HAP-1 (cell line): ENCODE measurements around the gene CENATAC.
"Not testable (repeated sequence)": the region's sequence is repeated elsewhere in the genome, so short reads cannot be mapped to it uniquely, and the experiment has no call there.

Experiments used
- DNase-seq, 2 experiments: peaks; one replicate each; pipeline ENCODE4 v3.0.0-alpha.2; 2016 to 2020; ENCODE audit warnings: low spot score in 2 of 2
- H3K27me3 ChIP-seq: fragments of 250-450 bp; sonication (Bioruptor Pico); 2 replicates; pipeline ENCODE4 v1.5.1; 2020; ENCODE audit warnings: low read depth, mild to moderate bottlenecking, moderate library complexity
- H3K36me3 ChIP-seq: fragments of 250-450 bp; sonication (Bioruptor Pico); replicated peaks from 2 replicates; pipeline ENCODE4 v1.5.1; 2020; ENCODE audit warnings: mild to moderate bottlenecking
- H3K4me1 ChIP-seq: fragments of 250-450 bp; sonication (Bioruptor Pico); 2 replicates; pipeline ENCODE4 v1.5.1; 2020; ENCODE audit warnings: mild to moderate bottlenecking
- H3K4me3 ChIP-seq: fragments of 250-450 bp; sonication (Bioruptor Pico); 2 replicates; pipeline ENCODE4 v1.5.1; 2020; ENCODE audit warnings: mild to moderate bottlenecking, moderate library complexity
- H3K9me3 ChIP-seq: fragments of 250-450 bp; sonication (Bioruptor Pico); 2 replicates; pipeline ENCODE4 v1.5.1; 2020; ENCODE audit warnings: mild to moderate bottlenecking, moderate library complexity
- in situ Hi-C: fragments of 300-500 bp; cut with MboI; formaldehyde crosslinking; loops from 3 replicates; pipeline ENCODE4 v1.14.3; 2020; ENCODE audit warnings: low sequenced_read_pairs, inconsistent platforms, mixed read lengths

Gene CENATAC

DNA sequence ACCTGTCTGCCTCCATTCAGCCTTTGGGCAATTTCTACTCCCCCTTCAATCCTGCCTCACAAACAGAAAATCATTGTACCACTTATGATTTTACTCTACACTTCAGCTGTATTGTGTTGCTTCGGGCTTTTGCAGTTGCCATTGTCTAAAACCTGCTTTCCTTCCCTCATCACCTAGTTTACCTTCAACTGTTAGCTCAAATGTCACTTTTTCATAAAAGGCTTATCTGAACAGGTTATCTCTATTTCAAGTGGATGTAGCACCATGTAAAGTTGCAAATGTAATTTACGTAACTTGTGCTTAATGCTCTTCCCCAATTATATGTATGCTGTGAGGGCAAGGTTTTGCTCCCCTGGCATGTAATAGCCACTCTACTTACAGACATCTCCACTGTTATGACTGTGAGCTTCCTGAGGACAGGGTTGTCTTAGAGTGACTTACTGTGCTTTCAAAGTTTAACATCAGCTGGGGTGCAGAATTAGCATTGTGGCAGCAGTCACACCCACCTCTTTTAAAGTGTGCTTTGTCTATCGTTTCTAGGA is 14.8 kb downstream of the CENATAC start:
- peaks cover 77% of the 10 kb centered on the region for H3K36me3 ChIP-seq
- H3K27me3 ChIP-seq = no peaks in the 10 kb centered on the region
- peaks cover 13% of the 10 kb centered on the region for H3K4me1 ChIP-seq
- no peaks in the 10 kb centered on the region for H3K9me3 ChIP-seq
- DNase-seq = no peak
- no peak overlapping the region for H3K4me3 ChIP-seq
- in situ Hi-C loops = no loop called here

DNA sequence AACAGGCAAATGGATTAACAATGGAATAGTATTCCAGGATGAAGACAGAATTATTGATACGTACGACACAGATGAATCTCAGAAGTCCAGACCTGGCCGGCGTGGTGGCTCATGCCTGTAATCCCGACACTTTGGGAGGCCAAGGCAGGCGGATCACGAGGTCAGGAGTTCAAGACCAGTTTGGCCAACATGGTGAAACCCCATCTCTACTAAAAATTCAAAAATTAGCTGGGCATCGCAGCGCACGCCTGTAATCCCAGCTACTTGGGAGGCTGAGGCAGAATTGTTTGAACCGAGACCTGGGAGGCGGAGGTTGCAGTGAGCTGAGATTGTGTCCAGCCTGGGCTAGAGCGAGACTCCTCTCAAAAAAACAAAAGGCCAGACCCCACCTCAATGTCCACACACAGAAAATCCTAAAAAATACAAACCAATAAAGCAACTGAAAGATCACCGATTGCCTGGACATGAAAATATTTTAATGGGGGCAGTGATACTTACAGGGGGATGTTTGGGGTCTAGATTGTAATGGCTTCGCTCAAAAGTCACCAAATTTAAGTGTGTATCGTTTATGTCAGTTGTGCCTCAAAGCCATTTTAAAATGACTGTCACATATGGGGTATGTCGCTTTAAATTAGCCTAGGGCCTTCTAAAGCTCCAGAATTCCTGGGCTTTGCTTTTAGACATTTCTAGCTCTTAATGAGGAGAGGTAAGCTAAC is 16.4 kb downstream of the CENATAC start:
- Histone ChIP-seq H3K27me3 (no peaks in the 10 kb centered on the region), H3K9me3 (no peaks in the 10 kb centered on the region), H3K4me3 (no peak overlapping the region), H3K36me3 (peaks cover 67% of the 10 kb centered on the region), H3K4me1 (peaks cover 13% of the 10 kb centered on the region)
- no peak for DNase-seq
- in situ Hi-C loops = no loop called here

GRCh38 chr11:119015054-119015611 is 17.2 kb downstream of the CENATAC start:
- no peaks in the 10 kb centered on the region for H3K9me3 ChIP-seq
- no peaks in the 10 kb centered on the region for H3K27me3 ChIP-seq
- peaks cover 68% of the 10 kb centered on the region for H3K36me3 ChIP-seq
- no peak overlapping the region for H3K4me3 ChIP-seq
- in situ Hi-C loops = no loop called here
- H3K4me1 ChIP-seq = peaks cover 16% of the 10 kb centered on the region
- DNase-seq = peak in 1 of 2 experiments; percentile 38

DNA sequence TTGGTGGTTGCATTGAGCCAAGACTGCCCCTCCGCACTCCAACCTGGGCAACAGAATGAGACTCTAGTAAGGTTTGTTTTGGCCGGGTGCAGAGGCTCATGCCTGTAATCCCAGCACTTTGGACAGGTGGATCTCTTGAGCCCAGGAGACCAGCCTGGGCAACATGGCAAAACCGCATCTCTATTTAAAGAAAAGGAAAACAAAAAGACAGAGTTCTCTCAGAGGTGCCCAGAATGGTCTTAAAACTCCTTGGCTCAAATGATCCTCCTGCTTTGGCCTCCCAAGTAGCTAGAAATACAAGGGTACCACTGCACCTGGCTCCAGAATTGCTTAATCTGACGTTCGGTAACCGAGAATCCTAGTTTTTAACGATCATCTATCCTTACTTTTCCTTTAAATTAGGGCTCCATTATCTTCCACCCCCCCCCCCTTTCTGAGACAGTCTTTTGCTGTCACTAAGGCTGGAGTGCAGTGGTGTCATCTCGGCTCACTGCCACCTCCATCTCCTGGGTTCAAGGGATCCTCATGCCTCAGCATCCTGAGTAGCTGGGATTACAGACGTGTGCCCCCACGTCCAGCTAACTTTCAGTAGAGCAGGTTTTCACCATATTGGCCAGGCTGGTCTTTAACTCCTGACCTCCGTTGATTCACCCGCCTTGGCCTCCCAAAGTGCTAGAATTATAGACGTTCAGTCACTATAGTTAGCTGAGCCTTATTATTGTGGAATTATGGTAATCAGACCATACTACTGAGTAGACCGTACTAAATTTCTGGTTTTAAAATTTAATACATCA is 18.5 kb downstream of the CENATAC start:
- no peaks in the 10 kb centered on the region for H3K9me3 ChIP-seq
- no peak for DNase-seq
- H3K4me3 ChIP-seq = peak overlapping the region; percentile 97
- H3K27me3 ChIP-seq = no peaks in the 10 kb centered on the region
- in situ Hi-C loops = no loop called here
- peaks cover 17% of the 10 kb centered on the region for H3K4me1 ChIP-seq
- peaks cover 67% of the 10 kb centered on the region for H3K36me3 ChIP-seq

GRCh38 chr11:119017377-119017776 is 19.4 kb downstream of the CENATAC start:
- in situ Hi-C loops, DNase-seq, H3K9me3 ChIP-seq, H3K27me3 ChIP-seq: not testable (repeated sequence)
- Histone ChIP-seq H3K4me1 (peaks cover 17% of the 10 kb centered on the region), H3K36me3 (peaks cover 67% of the 10 kb centered on the region), H3K4me3 (peak overlapping the region; percentile 97)

DNA sequence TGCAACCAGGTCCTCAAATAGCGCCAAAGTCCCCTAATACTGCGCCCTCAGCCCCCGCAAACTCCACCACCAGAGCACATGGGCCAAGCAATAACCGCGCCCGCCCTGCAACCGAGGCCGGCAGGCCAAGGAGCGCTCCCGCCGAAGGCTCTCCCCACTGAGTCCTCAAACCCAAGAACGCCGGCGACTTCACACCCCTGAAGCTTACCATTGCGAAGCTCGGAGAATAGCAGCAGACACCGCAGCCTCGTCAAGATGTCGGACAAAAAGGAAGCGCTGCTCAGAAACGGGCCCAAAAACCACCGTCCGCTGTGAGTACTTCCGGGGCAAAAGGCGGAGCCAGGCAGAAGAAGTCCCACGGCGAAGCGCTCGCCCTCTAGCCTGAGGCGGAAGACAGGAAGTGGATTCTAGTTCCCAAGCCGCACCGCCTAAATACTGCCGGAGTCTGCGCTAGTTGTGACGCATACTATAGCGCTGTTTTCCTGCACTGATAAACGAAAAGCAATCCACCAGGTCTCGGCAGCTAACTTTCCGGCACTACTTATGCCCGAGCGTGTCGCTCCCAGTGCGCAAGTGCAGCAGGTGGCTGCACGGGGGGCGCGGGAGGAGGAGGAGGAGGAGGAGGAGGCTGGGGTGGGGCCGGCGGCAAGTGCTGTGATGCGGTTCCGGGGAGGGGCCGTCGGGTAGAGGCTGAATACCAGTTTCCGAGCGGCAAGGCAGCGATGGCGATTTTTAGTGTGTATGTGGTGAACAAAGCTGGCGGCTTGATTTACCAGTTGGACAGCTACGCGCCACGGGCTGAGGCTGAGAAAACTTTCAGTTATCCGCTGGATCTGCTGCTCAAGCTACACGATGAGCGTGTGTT is 20.4 kb downstream of the CENATAC start, which contains the start of the genes RPS25 and TRAPPC4:
RPS25 (minus strand) TSS at position 270 of the 865 bp plus-strand sequence; CDS start at position 211, 59 bp downstream.
TRAPPC4 (plus strand) TSS at position 693 of the 865 bp plus-strand sequence; CDS start at position 723, 30 bp downstream.
- Histone ChIP-seq H3K27me3 (no peaks in the 10 kb centered on the region), H3K4me3 (peak within 1 kb of the TSS; percentile 97), H3K9me3 (no peaks in the 10 kb centered on the region), H3K4me1 (peaks cover 17% of the 10 kb centered on the region), H3K36me3 (peaks cover 69% of the 10 kb centered on the region)
- peak; percentile 93 to 97 for DNase-seq
- in situ Hi-C loops = no loop called here

GRCh38 chr11:119019996-119020395 is 22.1 kb downstream of the CENATAC start:
- peak overlapping the region; percentile 97 for H3K4me3 ChIP-seq
- in situ Hi-C loops = no loop called here
- H3K9me3 ChIP-seq = no peaks in the 10 kb centered on the region
- peaks cover 72% of the 10 kb centered on the region for H3K36me3 ChIP-seq
- H3K4me1 ChIP-seq = peaks cover 17% of the 10 kb centered on the region
- DNase-seq = no peak
- no peaks in the 10 kb centered on the region for H3K27me3 ChIP-seq

DNA sequence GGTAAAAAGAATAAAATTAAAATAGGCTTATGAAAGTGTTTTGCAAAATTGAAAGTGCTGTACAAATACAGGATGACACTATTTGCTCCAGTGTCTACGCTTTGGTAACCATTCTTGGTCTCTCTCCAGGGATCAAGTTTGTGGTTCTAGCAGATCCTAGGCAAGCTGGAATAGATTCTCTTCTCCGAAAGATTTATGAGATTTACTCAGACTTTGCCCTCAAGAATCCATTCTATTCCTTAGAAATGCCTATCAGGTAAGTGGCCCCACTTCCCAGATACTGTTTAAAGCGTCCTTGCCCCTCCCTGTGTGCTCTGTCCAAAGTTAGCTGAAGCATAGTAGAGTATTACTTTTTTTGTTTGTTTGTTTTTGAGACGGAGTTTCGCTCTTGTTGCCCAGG is 23.7 kb downstream of the CENATAC start:
- no peak for DNase-seq
- H3K27me3 ChIP-seq = no peaks in the 10 kb centered on the region
- in situ Hi-C loops = no loop called here

GRCh38 chr11:119023741-119024140 is 25.8 kb downstream of the CENATAC start:
- Histone ChIP-seq H3K27me3 (no peaks in the 10 kb centered on the region), H3K36me3 (peaks cover 77% of the 10 kb centered on the region), H3K9me3 (no peaks in the 10 kb centered on the region), H3K4me3 (no peak overlapping the region), H3K4me1 (peaks cover 7% of the 10 kb centered on the region; the same call in 1 of the 2 replicates)
- no peak for DNase-seq
- in situ Hi-C loops = no loop called here

More for the DNA sequence above, 23.7 kb downstream of the CENATAC start:
- Histone ChIP-seq H3K4me3 (no peak overlapping the region), H3K9me3 (no peaks in the 10 kb centered on the region), H3K4me1 (peaks cover 9% of the 10 kb centered on the region), H3K36me3 (peaks cover 70% of the 10 kb centered on the region)

DNA sequence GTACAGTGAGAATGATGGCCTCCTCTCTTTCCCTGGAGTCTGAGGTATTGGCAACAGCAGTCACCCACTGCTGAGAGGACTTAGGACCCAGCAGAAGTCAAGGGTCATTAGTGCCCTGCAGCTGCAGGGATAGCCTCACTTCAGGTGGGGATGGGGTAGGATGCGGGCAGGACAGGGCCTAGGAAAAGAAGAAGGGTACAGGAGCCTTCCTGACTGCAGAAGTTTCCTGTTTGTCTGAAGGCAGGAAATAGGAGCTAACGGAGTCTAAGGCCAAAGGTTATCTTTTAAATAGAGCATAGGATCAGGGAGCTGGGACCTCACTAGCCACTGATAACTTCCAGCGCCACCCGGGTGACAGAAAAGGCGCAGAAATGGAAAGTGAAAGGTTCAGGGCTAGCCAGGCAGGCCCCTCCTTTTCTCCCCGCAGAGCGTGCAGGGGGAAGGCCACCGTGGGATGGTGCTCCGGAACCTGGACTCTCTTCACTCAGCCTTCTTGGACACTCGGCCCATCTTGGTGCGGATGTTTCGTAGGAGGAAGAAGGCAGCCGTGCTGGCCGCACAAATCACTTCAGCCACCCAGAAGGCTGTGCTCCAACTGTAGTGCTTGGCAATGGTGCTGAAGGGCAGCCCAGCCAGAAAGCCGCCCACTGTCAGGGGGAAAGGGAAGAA is 26.6 kb downstream of the CENATAC start:
- Histone ChIP-seq H3K27me3 (no peaks in the 10 kb centered on the region), H3K9me3 (no peaks in the 10 kb centered on the region), H3K4me3 (no peak overlapping the region), H3K36me3 (peaks cover 80% of the 10 kb centered on the region), H3K4me1 (peaks cover 14% of the 10 kb centered on the region)
- in situ Hi-C loops = no loop called here
- no peak for DNase-seq

DNA sequence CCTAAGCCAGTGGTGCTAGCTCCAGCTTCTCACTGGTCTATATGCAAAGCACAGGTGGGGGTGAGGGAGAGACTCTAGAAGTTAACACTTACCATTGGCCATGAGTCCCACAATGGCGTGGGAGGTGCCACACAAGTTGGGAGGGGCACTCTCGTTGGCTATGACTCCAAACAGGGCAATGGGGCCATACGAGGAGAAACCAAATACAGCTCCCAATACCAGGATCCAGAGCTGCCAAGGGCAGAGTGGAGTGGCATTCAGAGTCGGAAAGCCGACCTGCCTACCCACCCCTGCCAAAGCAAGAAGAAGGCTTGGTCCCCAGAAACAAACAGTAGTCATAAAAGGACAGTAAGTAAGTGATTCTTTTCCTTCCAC is 27.1 kb downstream of the CENATAC start:
- Histone ChIP-seq H3K4me1 (peaks cover 10% of the 10 kb centered on the region), H3K27me3 (no peaks in the 10 kb centered on the region), H3K9me3 (no peaks in the 10 kb centered on the region), H3K4me3 (no peak overlapping the region), H3K36me3 (peaks cover 77% of the 10 kb centered on the region)
- DNase-seq = no peak
- in situ Hi-C loops = no loop called here

GRCh38 chr11:119025541-119025940 is 27.6 kb downstream of the CENATAC start:
- in situ Hi-C loops = no loop called here
- Histone ChIP-seq H3K9me3 (no peaks in the 10 kb centered on the region), H3K27me3 (no peaks in the 10 kb centered on the region), H3K4me3 (no peak overlapping the region), H3K36me3 (peaks cover 74% of the 10 kb centered on the region), H3K4me1 (peaks cover 10% of the 10 kb centered on the region)
- DNase-seq = no peak
